K562 (cell line): ENCODE measurements around the gene GRIN2A. TPM values are rescaled to one million over a fixed set of nuclear protein-coding genes. Genes with fewer than 3 reads are reported as not detected.

Source experiments
- ATAC-seq: fragments of 200-7000 bp; cut with Tn5 transposase; 3 replicates; pipeline ENCODE4 v1.9.1; 2020; ENCODE audit warnings: moderate library complexity
- BruUV-seq: library from RNA; stranded (reverse); fragments of 400-500 nt; replicated peaks from 2 replicates; lab custom pipeline; 2021; lab: Mats Ljungman, UMichigan
- CTCF ChIA-PET: fragments of 300-600 bp; formaldehyde crosslinking; extraction: SDS; loops from one replicate; lab custom pipeline; 2021; ENCODE audit warnings: low intra/inter-chr PET ratio; lab: Yijun Ruan, JAX
- POLR2A ChIA-PET: fragments of 300-600, 350-650 bp; sonication (Branson Sonifier 250); formaldehyde crosslinking; extraction: SDS; loops from one replicate; lab custom pipeline; 2021; ENCODE audit warnings: antibody characterized with exemption, inconsistent platforms; lab: Yijun Ruan, JAX
- DNase-seq, 4 experiments: peaks; one replicate each; pipeline versions ENCODE4 v3.0.0 to v3.0.0-alpha.2; 2011 to 2018; ENCODE audit warnings: low spot score in 3 of 4, mixed read lengths in 3 of 4; ENCODE audit errors: extremely low read depth in 1 of 4
- FAIRE-seq: peaks from 2 replicates; lab custom pipeline; 2011; peaks lifted over from hg19 to GRCh38; lab: Jason Lieb, UNC
- H2AFZ ChIP-seq: 2 replicates; pipeline ENCODE4 v1.6.0; 2011; ENCODE audit warnings: low read depth, low read length, control low read depth, inconsistent platforms
- H3K27ac ChIP-seq: fragments of 200-600 bp; 3 replicates; pipeline ENCODE4 v1.8.0; 2011; ENCODE audit warnings: low read depth, mild to moderate bottlenecking, control low read depth, inconsistent platforms, low read length, moderate library complexity, mixed read lengths; ENCODE audit errors: extremely low read depth
- H3K27me3 ChIP-seq, 2 experiments: fragments of 300-600 bp in 1 of 2; 2 replicates in 1 of 2; 3 replicates in 1 of 2; pipeline versions ENCODE4 v1.6.0 to v1.8.0; 2011; ENCODE audit warnings: inconsistent platforms in 2 of 2, low read length in 2 of 2, mild to moderate bottlenecking in 1 of 2, mixed read lengths in 1 of 2, moderate library complexity in 1 of 2; ENCODE audit not compliant: control insufficient read depth in 2 of 2, insufficient read depth in 2 of 2
- H3K36me3 ChIP-seq: fragments of 300-600 bp; 3 replicates; pipeline ENCODE4 v1.8.0; 2011; ENCODE audit warnings: mild to moderate bottlenecking, low read length, inconsistent platforms; ENCODE audit not compliant: control insufficient read depth, insufficient read depth
- H3K4me1 ChIP-seq, 2 experiments: fragments of 200-600 bp in 1 of 2; replicated peaks in 1 of 2; 2 replicates in 1 of 2; 3 replicates in 1 of 2; pipeline versions ENCODE4 v1.5.1 to v1.8.0; 2011; ENCODE audit warnings: inconsistent platforms in 2 of 2, low read length in 2 of 2, mild to moderate bottlenecking in 1 of 2, mixed read lengths in 1 of 2, moderate library complexity in 1 of 2; ENCODE audit not compliant: control insufficient read depth in 2 of 2, insufficient read depth in 2 of 2
- H3K4me2 ChIP-seq: 2 replicates; pipeline ENCODE4 v1.6.1; 2011; ENCODE audit warnings: low read length, control low read depth, inconsistent platforms, mixed read lengths; ENCODE audit not compliant: insufficient read depth
- H3K4me3 ChIP-seq: fragments of 200-600 bp; sonication (generic), shearing (Covaris generic); 2 replicates; pipeline ENCODE4 v1.5.1; 2016; ENCODE audit warnings: control low read depth, inconsistent platforms
- H3K79me2 ChIP-seq: fragments of 200-600 bp; 3 replicates; pipeline ENCODE4 v1.8.0; 2011; ENCODE audit warnings: low read length, inconsistent platforms; ENCODE audit not compliant: control insufficient read depth, insufficient read depth
- H3K9ac ChIP-seq, 2 experiments: 2 replicates each; pipeline versions ENCODE4 v1.6.0 to v1.6.1; 2011; ENCODE audit warnings: low read depth in 2 of 2, low read length in 2 of 2, control low read depth in 1 of 2, inconsistent platforms in 1 of 2, mild to moderate bottlenecking in 1 of 2, mixed read lengths in 1 of 2; ENCODE audit not compliant: insufficient read depth in 1 of 2
- H3K9me1 ChIP-seq: one replicate; pipeline ENCODE4 v1.6.0; 2011; ENCODE audit warnings: inconsistent platforms, mild to moderate bottlenecking, low read length, moderate library complexity; ENCODE audit not compliant: control insufficient read depth, insufficient read depth
- H3K9me3 ChIP-seq: replicated peaks from 2 replicates; pipeline ENCODE4 v1.5.1; 2011; ENCODE audit warnings: low read depth, low read length, inconsistent platforms; ENCODE audit not compliant: control insufficient read depth, insufficient read depth
- H4K20me1 ChIP-seq: replicated peaks from 2 replicates; pipeline ENCODE4 v1.6.1; 2011; ENCODE audit warnings: low read length, inconsistent platforms, mixed read lengths; ENCODE audit not compliant: control insufficient read depth, insufficient read depth
- BCLAF1 ChIP-seq, 2 experiments: fragments of 450-650 bp in 1 of 2; IDR thresholded peaks; 2 replicates each; pipeline ENCODE4 v1.6.1; 2011 to 2017; ENCODE audit warnings: low read depth in 2 of 2, antibody characterized with exemption in 1 of 2, borderline replicate concordance in 1 of 2, low read length in 1 of 2, mild to moderate bottlenecking in 1 of 2, mixed read lengths in 1 of 2; ENCODE audit not compliant: control insufficient read depth in 1 of 2
- CBFB ChIP-seq: sonication (generic); formaldehyde crosslinking; IDR thresholded peaks from 2 replicates; pipeline ENCODE4 v1.4.0; 2020; ENCODE audit warnings: mild to moderate bottlenecking, missing genetic modification reagents
- KLF10 ChIP-seq: fragments of 250-450 bp; sonication (Bioruptor Pico); IDR thresholded peaks from 2 replicates; pipeline ENCODE4 v1.6.1; 2021; ENCODE audit warnings: matching md5 sums
- PTTG1 ChIP-seq: fragments of 450-650 bp; IDR thresholded peaks from 2 replicates; pipeline ENCODE4 v1.6.1; 2016; ENCODE audit warnings: low read depth, mild to moderate bottlenecking, missing genetic modification characterization, missing compliant biosample characterization
- ZNF143 ChIP-seq: sonication (generic); formaldehyde crosslinking; IDR thresholded peaks from 2 replicates; pipeline ENCODE4 v1.9.0; 2022; ENCODE audit warnings: mild to moderate bottlenecking, missing genetic modification reagents
- ZNF583 ChIP-seq: fragments of 250-450 bp; sonication (Bioruptor Pico); IDR thresholded peaks from 2 replicates; pipeline ENCODE4 v1.4.0; 2020
- WGBS: fragments of 100-300 bp; shearing (Covaris generic); methylation state at CpG from one replicate; pipeline ENCODE4 v1.1.6; 2016; ENCODE audit warnings: low coverage, mixed read lengths; ENCODE audit not compliant: insufficient coverage; ENCODE audit errors: missing lambda C conversion rate; 5-methylcytosine and 5-hydroxymethylcytosine counted together
- in situ Hi-C: fragments of 300-500 bp; cut with MboI; formaldehyde crosslinking; loops from 4 replicates; pipeline ENCODE4 v1.15.0; 2018; ENCODE audit warnings: inconsistent platforms, mixed read lengths
- intact Hi-C: fragments of 100-400 bp; cut with micrococcal nuclease; formaldehyde crosslinking; loops from 2 replicates; pipeline ENCODE4 v1.14.2; 2022
- polyA plus RNA-seq, 8 experiments: library from polyadenylated mRNA; depleted of rRNA in 4 of 8; stranded (reverse) in 5 of 8; unstranded in 3 of 8; fragments of >200 nt; fragmentation: Nextera tagmentation in 2 of 8; fragmentation: Illumina TruSeq in 1 of 8; extraction: Ambion mirVana in 2 of 8; extraction: Trizol in 1 of 8; gene quantifications; 2 replicates each; pipeline versions ENCODE4 v1.2.1 to v1.2.3, GENCODE V29; 2011 to 2014; ENCODE audit warnings: inconsistent platforms in 1 of 8, missing spikeins in 1 of 8
- total RNA-seq, 7 experiments: library from RNA; depleted of rRNA in 6 of 7; stranded (reverse); fragments of >200 nt in 6 of 7; fragmentation: Illumina TruSeq in 2 of 7; extraction: Trizol in 2 of 7; gene quantifications; 2 replicates each; pipeline versions ENCODE4 v1.2.1 to v1.2.3, GENCODE V29; 2011 to 2021; ENCODE audit warnings: low replicate concordance in 1 of 7

Gene GRIN2A
- total and polyA plus RNA-seq, 9 of the 15 experiments (the other 6 are each of a cell fraction or from before 2014, with no cell fraction given): not detected

GRCh38 chr16:10039220-10040096 is 142.8 kb downstream of the GRIN2A start:
- POLR2A ChIA-PET: no interaction called here
- CTCF ChIA-PET: no interaction called here
- no TSS peak for BruUV-seq
- Histone ChIP-seq H3K27ac (no peak overlapping the region), H2AFZ (no peak overlapping the region), H3K9me3 (no peaks in the 10 kb centered on the region; the same call in 1 of the 2 replicates), H3K9ac (no peak overlapping the region), H3K4me1 (no peaks in the 10 kb centered on the region; a peak in 1 of 5 replicates), H3K4me2 (no peak overlapping the region)
- intact Hi-C loops: no loop called here
- WGBS: 41% methylated on average over 15 of the region's 28 CpGs
- no peak for DNase-seq
- no peak for TF ChIP-seq CBFB (CRISPR knock-in tag)
- no peak for TF ChIP-seq ZNF143 (CRISPR knock-in tag)
- no peak for TF ChIP-seq BCLAF1 (IDR thresholded peaks at IDR 0.05; ENCODE audit: borderline replicate concordance in 1 of 2, control insufficient read depth in 1 of 2, low read depth in 2 of 2, low read length in 1 of 2)
- no peak for TF ChIP-seq PTTG1 (tag)
- no peak for TF ChIP-seq ZNF583 (CRISPR knock-in tag)
- no peak for TF ChIP-seq KLF10 (CRISPR knock-in tag)
- TF ChIP-seq, all 486 proteins: peak for 0
- no peak for ATAC-seq
- H3K27me3 ChIP-seq: peaks cover 3 to 12% of the 10 kb centered on the region in 2 experiments; a peak in 2 of 5 replicates
- no peaks in the 10 kb centered on the region for H4K20me1 ChIP-seq
- in situ Hi-C loops: no loop called here
- no peak for FAIRE-seq
- H3K4me3 ChIP-seq: no peak overlapping the region
- no peaks in the 10 kb centered on the region for H3K79me2 ChIP-seq
- no peaks in the 10 kb centered on the region for H3K36me3 ChIP-seq
- H3K9me1 ChIP-seq: no peaks in the 10 kb centered on the region
